Cardiac muscle cell (in vitro differentiated cells and primary cell): Measurements from ENCODE around the gene INSYN2B. TPM values are rescaled to one million over a fixed set of nuclear protein-coding genes. Genes with fewer than 3 reads are reported as not detected.
A peak's percentile ranks its signal among the peaks of the same experiment; 100 is the strongest.

Experiments used
- DNase-seq, 2 donors: peaks; one replicate each; pipeline versions ENCODE4 v3.0.0 to v3.0.0-alpha.2; 2010 to 2017; ENCODE audit warnings: low read depth in 1 of 2, low spot score in 1 of 2
- H3K27ac ChIP-seq: fragments of 200-600 bp; sonication (generic); 2 replicates; pipeline ENCODE4 v1.5.1; 2016
- H3K27me3 ChIP-seq: fragments of 200-600 bp; sonication (generic); 2 replicates; pipeline ENCODE4 v1.6.0; 2016; ENCODE audit warnings: control low read depth
- H3K36me3 ChIP-seq: fragments of 200-600 bp; sonication (generic); 2 replicates; pipeline ENCODE4 v1.5.1; 2016; ENCODE audit warnings: control low read depth
- H3K4me1 ChIP-seq: fragments of 200-600 bp; sonication (generic); 2 replicates; pipeline ENCODE4 v1.8.1; 2017; ENCODE audit warnings: low read depth, mild to moderate bottlenecking, mixed run types
- H3K4me3 ChIP-seq: fragments of 200-600 bp; sonication (generic); 2 replicates; pipeline ENCODE4 v1.5.1; 2016; ENCODE audit warnings: mild to moderate bottlenecking
- H3K9me3 ChIP-seq: fragments of 200-600 bp; sonication (generic); 2 replicates; pipeline ENCODE4 v1.5.1; 2017; ENCODE audit warnings: low read depth, mild to moderate bottlenecking, control low read depth
- polyA plus RNA-seq: library from polyadenylated mRNA; unstranded; fragments of >200 nt; fragmentation: Nextera tagmentation; extraction: Ambion mirVana; gene quantifications from 2 replicates; pipeline ENCODE4 v1.2.1, GENCODE V29; 2016
- total RNA-seq: library from RNA; depleted of rRNA; stranded (reverse); fragments of >200 nt; gene quantifications from 2 replicates; pipeline ENCODE4 v1.2.3, GENCODE V29; 2016
- TF ChIP-seq, protein P1 (sequence below): IDR thresholded peaks from 2 replicates; pipeline ENCODE4 v1.5.1; 2012; ENCODE audit warnings: low read depth, mild to moderate bottlenecking, low read length

The INSYN2B gene
- total and polyA plus RNA-seq, 2 experiments from 2014 or later, result 1.6 to 9.3 TPM

DNA sequence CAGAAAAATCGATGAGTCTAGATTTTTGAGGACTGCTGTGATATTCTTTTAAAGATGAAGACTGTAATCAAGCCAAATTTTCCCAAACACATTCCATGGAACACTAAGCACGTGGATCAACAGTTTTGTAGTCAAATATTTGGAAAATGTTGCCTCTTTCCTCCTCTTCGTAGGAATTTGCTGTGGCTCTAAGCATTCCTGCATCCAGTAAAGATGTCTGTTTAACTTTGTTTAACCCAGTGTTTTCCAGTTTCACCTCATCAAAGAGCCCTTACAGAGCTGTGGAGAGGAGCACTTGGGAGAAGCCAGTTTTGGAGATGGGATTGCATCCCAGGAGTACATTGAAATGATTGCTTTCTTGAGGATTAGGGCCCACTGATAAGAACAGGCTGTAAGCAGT, 58.9 kb downstream of the INSYN2B start:
- no peak overlapping the region for H3K27ac ChIP-seq
- no peaks in the 10 kb centered on the region for H3K4me1 ChIP-seq
- H3K36me3 ChIP-seq, result no peaks in the 10 kb centered on the region
- H3K27me3 ChIP-seq, result no peaks in the 10 kb centered on the region
- TF ChIP-seq, protein P1, sequence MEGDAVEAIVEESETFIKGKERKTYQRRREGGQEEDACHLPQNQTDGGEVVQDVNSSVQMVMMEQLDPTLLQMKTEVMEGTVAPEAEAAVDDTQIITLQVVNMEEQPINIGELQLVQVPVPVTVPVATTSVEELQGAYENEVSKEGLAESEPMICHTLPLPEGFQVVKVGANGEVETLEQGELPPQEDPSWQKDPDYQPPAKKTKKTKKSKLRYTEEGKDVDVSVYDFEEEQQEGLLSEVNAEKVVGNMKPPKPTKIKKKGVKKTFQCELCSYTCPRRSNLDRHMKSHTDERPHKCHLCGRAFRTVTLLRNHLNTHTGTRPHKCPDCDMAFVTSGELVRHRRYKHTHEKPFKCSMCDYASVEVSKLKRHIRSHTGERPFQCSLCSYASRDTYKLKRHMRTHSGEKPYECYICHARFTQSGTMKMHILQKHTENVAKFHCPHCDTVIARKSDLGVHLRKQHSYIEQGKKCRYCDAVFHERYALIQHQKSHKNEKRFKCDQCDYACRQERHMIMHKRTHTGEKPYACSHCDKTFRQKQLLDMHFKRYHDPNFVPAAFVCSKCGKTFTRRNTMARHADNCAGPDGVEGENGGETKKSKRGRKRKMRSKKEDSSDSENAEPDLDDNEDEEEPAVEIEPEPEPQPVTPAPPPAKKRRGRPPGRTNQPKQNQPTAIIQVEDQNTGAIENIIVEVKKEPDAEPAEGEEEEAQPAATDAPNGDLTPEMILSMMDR, result no peak
- H3K4me3 ChIP-seq, result no peak overlapping the region
- DNase-seq, result no peak
- no peaks in the 10 kb centered on the region for H3K9me3 ChIP-seq

DNA sequence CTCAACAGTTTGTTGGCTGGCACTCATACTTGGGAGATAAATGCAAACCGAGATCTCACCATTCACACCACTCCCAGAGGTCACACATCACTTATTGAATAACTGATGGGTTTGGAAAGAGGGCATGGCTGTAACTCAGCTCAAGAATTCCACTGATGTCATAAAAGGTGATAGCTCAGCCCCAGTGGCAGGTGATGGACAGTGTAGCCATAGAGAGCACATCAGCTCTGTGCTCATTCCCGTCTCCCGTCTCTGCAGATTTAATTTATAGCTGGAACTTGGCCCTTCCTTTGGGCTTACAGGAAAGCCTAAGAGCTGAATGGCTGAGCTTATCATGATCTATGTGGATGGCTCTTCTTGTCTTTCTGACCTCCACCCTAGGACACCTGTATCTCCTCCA, 59.8 kb downstream of the INSYN2B start:
- no peak for DNase-seq
- Histone ChIP-seq H3K4me3 (no peak overlapping the region), H3K9me3 (no peaks in the 10 kb centered on the region), H3K27me3 (no peaks in the 10 kb centered on the region), H3K27ac (no peak overlapping the region), H3K4me1 (no peaks in the 10 kb centered on the region), H3K36me3 (no peaks in the 10 kb centered on the region)
- TF ChIP-seq, protein P1, result no peak

DNA sequence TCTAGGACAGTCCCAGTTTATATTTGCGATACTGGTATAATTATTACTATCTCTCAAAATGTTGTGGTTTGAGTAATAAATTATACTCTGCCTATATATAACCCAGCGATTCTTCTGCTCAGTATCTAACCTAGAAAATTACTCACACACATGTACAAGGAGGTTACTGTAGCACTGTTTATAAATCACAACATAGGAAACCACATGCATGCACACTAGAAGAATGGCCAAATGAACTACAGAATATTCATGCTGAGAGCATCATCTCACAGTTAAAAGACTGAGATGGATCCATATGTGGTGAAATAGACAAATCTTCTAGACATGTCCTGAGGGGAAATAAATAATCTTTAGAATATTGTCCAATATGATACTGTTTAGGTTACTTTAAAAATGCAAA, 62.1 kb downstream of the INSYN2B start:
- no peak overlapping the region for H3K27ac ChIP-seq
- no peak overlapping the region for H3K4me3 ChIP-seq
- TF ChIP-seq, protein P1, result no peak
- H3K27me3 ChIP-seq, result no peaks in the 10 kb centered on the region
- no peaks in the 10 kb centered on the region for H3K4me1 ChIP-seq
- H3K9me3 ChIP-seq, result no peaks in the 10 kb centered on the region
- DNase-seq, result no peak
- H3K36me3 ChIP-seq, result no peaks in the 10 kb centered on the region

DNA sequence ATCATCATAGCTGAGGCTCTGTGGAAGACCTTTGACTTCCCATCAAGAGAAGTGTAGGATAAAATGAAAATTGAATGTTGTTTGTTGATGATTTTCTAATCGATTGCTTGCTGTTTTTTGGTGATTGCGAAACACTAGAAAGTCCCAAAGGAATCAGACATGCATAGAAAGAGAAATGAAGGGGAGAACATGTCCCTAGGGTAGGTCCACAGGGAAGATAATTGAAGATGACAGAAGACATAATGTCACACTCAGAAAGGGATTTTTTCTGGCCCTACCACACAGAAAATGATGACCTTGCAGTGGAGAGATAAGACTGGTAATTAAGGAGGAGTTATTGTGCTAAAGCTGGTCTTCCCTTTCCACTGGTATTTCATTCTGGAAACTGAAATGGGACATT, 62.8 kb downstream of the INSYN2B start:
- Histone ChIP-seq H3K4me3 (no peak overlapping the region), H3K9me3 (no peaks in the 10 kb centered on the region), H3K27ac (no peak overlapping the region), H3K27me3 (no peaks in the 10 kb centered on the region), H3K36me3 (no peaks in the 10 kb centered on the region), H3K4me1 (no peaks in the 10 kb centered on the region)
- TF ChIP-seq, protein P1, result no peak
- no peak for DNase-seq

DNA sequence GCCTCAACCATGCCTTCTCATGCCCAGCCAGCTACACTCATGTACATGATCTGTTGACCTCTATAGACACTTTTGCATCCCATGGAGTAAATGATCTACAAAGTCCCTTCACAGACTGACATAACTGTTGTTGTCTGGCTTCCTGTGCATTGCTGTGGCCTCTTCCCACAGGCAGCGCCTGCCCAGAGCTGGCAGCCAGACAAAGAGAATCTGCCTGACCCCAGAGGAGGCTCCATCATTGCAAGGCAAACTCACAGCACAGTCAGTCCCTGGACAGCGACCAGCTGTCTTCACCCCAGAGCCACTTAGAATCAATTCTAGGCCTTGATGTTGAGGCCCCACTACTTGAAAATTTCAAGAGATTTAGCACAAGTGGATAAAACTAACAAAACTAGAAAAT, 65.5 kb downstream of the INSYN2B start:
- Histone ChIP-seq H3K4me1 (no peaks in the 10 kb centered on the region), H3K36me3 (no peaks in the 10 kb centered on the region), H3K27me3 (no peaks in the 10 kb centered on the region), H3K9me3 (no peaks in the 10 kb centered on the region), H3K4me3 (no peak overlapping the region), H3K27ac (no peak overlapping the region)
- TF ChIP-seq, protein P1, result no peak
- peak; percentile 76 to 84 for DNase-seq

DNA sequence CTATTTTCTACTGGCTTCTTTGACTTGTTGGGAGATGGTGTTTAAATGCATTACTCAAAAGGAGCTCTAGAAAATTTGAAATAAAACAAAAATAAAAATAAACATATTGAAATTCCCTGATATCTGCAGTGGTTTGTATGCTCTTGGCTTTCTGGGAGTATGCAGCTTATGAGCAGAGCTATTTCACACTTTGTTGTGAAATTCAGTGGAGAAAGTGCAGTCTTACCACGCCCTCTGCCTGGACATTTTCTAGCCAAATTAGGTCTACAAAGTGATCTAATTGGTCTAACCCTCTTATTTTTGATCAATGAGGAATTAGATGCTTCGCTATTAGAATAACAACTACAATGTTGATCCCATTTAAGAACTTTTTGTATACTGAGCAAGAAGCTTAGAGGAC, 66.8 kb downstream of the INSYN2B start:
- Histone ChIP-seq H3K27me3 (no peaks in the 10 kb centered on the region), H3K36me3 (no peaks in the 10 kb centered on the region), H3K9me3 (no peaks in the 10 kb centered on the region), H3K4me3 (no peak overlapping the region), H3K27ac (no peak overlapping the region), H3K4me1 (no peaks in the 10 kb centered on the region)
- TF ChIP-seq, protein P1, result no peak
- peak in 1 of 2 donors; percentile 37 for DNase-seq
